Activated B cell treated with CpG ODN at 0.5 μM for 24 hours (primary cell): ENCODE data around the gene URB1. TPM values are rescaled to one million over a fixed set of nuclear protein-coding genes. Genes with fewer than 3 reads are reported as not detected.
A peak's percentile ranks its signal among the peaks of the same experiment; 100 is the strongest.

ENCODE experiments used
- ATAC-seq: fragments of 200-7000 bp; cut with Tn5 transposase; one replicate; pipeline ENCODE4 v1.10.0; 2021; ENCODE audit warnings: low read depth, mild to moderate bottlenecking, moderate library complexity
- CTCF ChIA-PET: fragments of 350-600 bp; sonication (Branson Sonifier 250); formaldehyde crosslinking; loops from one replicate; lab custom pipeline; 2021; ENCODE audit warnings: antibody characterized with exemption; lab: Charles Lee
- POLR2A ChIA-PET: fragments of 350-600 bp; sonication (Branson Sonifier 250); formaldehyde crosslinking; loops from one replicate; lab custom pipeline; 2021; ENCODE audit warnings: antibody characterized with exemption; lab: Charles Lee
- DNase-seq: peaks from one replicate; pipeline ENCODE4 v3.0.0; 2022
- H3K27ac Mint-ChIP-seq: one replicate; pipeline ENCODE4 v1.8.0; 2020; ENCODE audit warnings: mixed read lengths
- H3K27me3 Mint-ChIP-seq: one replicate; pipeline ENCODE4 v1.8.0; 2021; ENCODE audit warnings: mixed read lengths
- H3K36me3 Mint-ChIP-seq: one replicate; pipeline ENCODE4 v1.8.0; 2021; ENCODE audit warnings: low read depth, mixed read lengths
- H3K4me1 Mint-ChIP-seq: one replicate; pipeline ENCODE4 v1.8.0; 2021; ENCODE audit warnings: mixed read lengths
- H3K4me3 Mint-ChIP-seq: one replicate; pipeline ENCODE4 v1.8.0; 2020; ENCODE audit warnings: mild to moderate bottlenecking, mixed read lengths
- H3K9me3 Mint-ChIP-seq: one replicate; pipeline ENCODE4 v1.8.0; 2020; ENCODE audit warnings: mixed read lengths
- CTCF ChIP-seq: fragments of 200-600 bp; IDR thresholded peaks from one replicate; pipeline ENCODE4 v1.8.0; 2022; ENCODE audit warnings: antibody characterized with exemption, mild to moderate bottlenecking
- intact Hi-C: fragments of 100-400 bp; cut with micrococcal nuclease; formaldehyde crosslinking; loops from one replicate; pipeline ENCODE4 v1.15.1; 2024
- total RNA-seq: library from RNA; stranded (reverse); gene quantifications from 2 replicates; pipeline ENCODE4 v1.2.3, GENCODE V29; 2022

Gene URB1
- total RNA-seq, 1 donor from 2014 or later = 22.2 TPM

- Mint-ChIP-seq H3K27me3 (peaks cover 40% of the 10 kb centered on the region), H3K27ac (no peak overlapping the region), H3K4me3 (peak overlapping the region; percentile 82), H3K36me3 (no peaks in the 10 kb centered on the region), H3K4me1 (peaks cover 18% of the 10 kb centered on the region), H3K9me3 (no peaks in the 10 kb centered on the region)
- CTCF ChIA-PET = no interaction called here
- TF ChIP-seq CTCF = no peak
- ATAC-seq = peak; percentile 45
- POLR2A ChIA-PET = no interaction called here
- DNase-seq = peak; percentile 15
- intact Hi-C loops = no loop called here
Measured at GRCh38 chr21:32411350-32412161, 18.7 kb upstream of the URB1 start.

GRCh38 chr21:32410916-32411315 is 18.1 kb upstream of the URB1 start:
- no peak overlapping the region for H3K27ac Mint-ChIP-seq
- H3K4me1 Mint-ChIP-seq = peaks cover 18% of the 10 kb centered on the region
- H3K27me3 Mint-ChIP-seq = peaks cover 43% of the 10 kb centered on the region
- DNase-seq (no peak), ATAC-seq (no peak)
- H3K4me3 Mint-ChIP-seq = peak overlapping the region; percentile 36
- no peaks in the 10 kb centered on the region for H3K36me3 Mint-ChIP-seq
- ChIA-PET CTCF (no interaction called here), POLR2A (no interaction called here)
- TF ChIP-seq CTCF = no peak
- H3K9me3 Mint-ChIP-seq = no peaks in the 10 kb centered on the region
- intact Hi-C loops = no loop called here

GRCh38 chr21:32410291-32410690 is 17.5 kb upstream of the URB1 start:
- no peak for DNase-seq
- POLR2A ChIA-PET = no interaction called here
- no peak for TF ChIP-seq CTCF
- no peak overlapping the region for H3K27ac Mint-ChIP-seq
- ATAC-seq = no peak
- CTCF ChIA-PET = no interaction called here
- intact Hi-C loops = no loop called here
- no peaks in the 10 kb centered on the region for H3K36me3 Mint-ChIP-seq
- peaks cover 43% of the 10 kb centered on the region for H3K27me3 Mint-ChIP-seq
- peaks cover 18% of the 10 kb centered on the region for H3K4me1 Mint-ChIP-seq
- H3K9me3 Mint-ChIP-seq = no peaks in the 10 kb centered on the region
- no peak overlapping the region for H3K4me3 Mint-ChIP-seq

GRCh38 chr21:32406405-32406804 is 13.6 kb upstream of the URB1 start:
- ChIA-PET CTCF (no interaction called here), POLR2A (no interaction called here)
- H3K27ac Mint-ChIP-seq = no peak overlapping the region
- intact Hi-C loops = no loop called here
- no peak overlapping the region for H3K4me3 Mint-ChIP-seq
- DNase-seq = no peak
- no peaks in the 10 kb centered on the region for H3K9me3 Mint-ChIP-seq
- peaks cover 23% of the 10 kb centered on the region for H3K27me3 Mint-ChIP-seq
- H3K4me1 Mint-ChIP-seq = peaks cover 5% of the 10 kb centered on the region
- no peaks in the 10 kb centered on the region for H3K36me3 Mint-ChIP-seq
- no peak for ATAC-seq
- TF ChIP-seq CTCF = no peak

- H3K36me3 Mint-ChIP-seq = no peaks in the 10 kb centered on the region
- no peak overlapping the region for H3K27ac Mint-ChIP-seq
- H3K9me3 Mint-ChIP-seq = no peaks in the 10 kb centered on the region
- peaks cover 32% of the 10 kb centered on the region for H3K27me3 Mint-ChIP-seq
- intact Hi-C loops = no loop called here
- no peak for TF ChIP-seq CTCF
- H3K4me1 Mint-ChIP-seq = no peaks in the 10 kb centered on the region
- no peak for ATAC-seq
- H3K4me3 Mint-ChIP-seq = no peak overlapping the region
- ChIA-PET POLR2A (no interaction called here), CTCF (interaction anchor here (0.6 kb wide), 1 partner anchor 198 kb away, joined by 3 read pairs; no protein-coding TSS in a partner anchor)
- DNase-seq = no peak
Measured at GRCh38 chr21:32403201-32403777, 10.5 kb upstream of the URB1 start.
